ENCODE results near the gene ZMYND8. TPM values are rescaled to one million over a fixed set of nuclear protein-coding genes. Genes with fewer than 3 reads are reported as not detected.

ZMYND8 gene
- total RNA-seq, 1 experiment from 2014 or later, result 11.6 TPM

- Histone ChIP-seq H3K9me2 (replicated peaks; ENCODE audit: low read length) (no peaks in the 10 kb centered on the region), H3K9ac (ENCODE audit: low read length) (no peak overlapping the region), H3F3A (ENCODE audit: low read length, unreplicated experiment) (no peaks in the 10 kb centered on the region), H3K4me3 (ENCODE audit: low read length) (peak overlapping the region; percentile 49), H3K9me3 (ENCODE audit: low read length) (no peaks in the 10 kb centered on the region), H3K4me1 (ENCODE audit: insufficient read depth, low read length) (peaks cover 29% of the 10 kb centered on the region), H3K4me2 (ENCODE audit: low read length) (peak overlapping the region; percentile 57), H2AFZ (ENCODE audit: low read length) (peak overlapping the region; percentile 80), H3K36me3 (ENCODE audit: low read depth, low read length) (no peaks in the 10 kb centered on the region), H3K27ac (ENCODE audit: low read length) (no peak overlapping the region), H4K20me1 (ENCODE audit: low read length) (no peaks in the 10 kb centered on the region), H3K79me2 (ENCODE audit: low read length) (no peaks in the 10 kb centered on the region), H3K27me3 (ENCODE audit: low read length) (no peaks in the 10 kb centered on the region)
- no TSS peak for BruUV-seq (replicated peaks)
- DNase-seq (peak; percentile 88), ATAC-seq (peak; percentile 76)
- TF ChIP-seq CTCF (conservative IDR thresholded peaks at IDR 0.05; ENCODE audit: low read depth, low read length) (peak; percentile 99), EZH2phosphoT487 (IDR thresholded peaks at IDR 0.05; ENCODE audit: borderline replicate concordance, low read length) (no peak)
- intact Hi-C loops (cut with micrococcal nuclease), result loop anchor here (1.0 to 5.0 kb wide), 4 partner anchors 77 to 425 kb away; no protein-coding TSS in a partner anchor
- POLR2A ChIA-PET (ENCODE audit: unreplicated experiment), result interaction anchor here (0.7 kb wide), 1 partner anchor 391 kb away, joined by 3 read pairs; no protein-coding TSS in a partner anchor
- CTCF ChIA-PET, result interaction anchor here (0.5 to 1.1 kb wide), 8 partner anchors 9 to 443 kb away, joined by 3 to 12 read pairs (median 5); no protein-coding TSS in a partner anchor
Measured at GRCh38 chr20:47196091-47197081, 160.1 kb downstream of the ZMYND8 start.

- Histone ChIP-seq H3F3A (ENCODE audit: low read length, unreplicated experiment) (no peaks in the 10 kb centered on the region), H3K9me2 (replicated peaks; ENCODE audit: low read length) (no peaks in the 10 kb centered on the region), H3K4me2 (ENCODE audit: low read length) (no peak overlapping the region), H3K9ac (ENCODE audit: low read length) (no peak overlapping the region), H3K4me1 (ENCODE audit: insufficient read depth, low read length) (peaks cover 30% of the 10 kb centered on the region), H3K4me3 (ENCODE audit: low read length) (no peak overlapping the region), H2AFZ (ENCODE audit: low read length) (no peak overlapping the region), H3K36me3 (ENCODE audit: low read depth, low read length) (no peaks in the 10 kb centered on the region), H3K9me3 (ENCODE audit: low read length) (no peaks in the 10 kb centered on the region), H3K27ac (ENCODE audit: low read length) (no peak overlapping the region), H3K27me3 (ENCODE audit: low read length) (no peaks in the 10 kb centered on the region), H3K79me2 (ENCODE audit: low read length) (no peaks in the 10 kb centered on the region), H4K20me1 (ENCODE audit: low read length) (no peaks in the 10 kb centered on the region)
- CTCF ChIA-PET, result no interaction called here
- TF ChIP-seq EZH2 (IDR thresholded peaks at IDR 0.05; ENCODE audit: low read length, unreplicated experiment) (no peak), EZH2phosphoT487 (IDR thresholded peaks at IDR 0.05; ENCODE audit: borderline replicate concordance, low read length) (no peak), CTCF (conservative IDR thresholded peaks at IDR 0.05; ENCODE audit: low read depth, low read length) (no peak)
- intact Hi-C loops (cut with micrococcal nuclease), result loop anchor here (5.0 kb wide), 1 partner anchor 312 kb away; no protein-coding TSS in a partner anchor
- BruUV-seq (replicated peaks), result no TSS peak
- DNase-seq, result no peak
- POLR2A ChIA-PET (ENCODE audit: unreplicated experiment), result no interaction called here
- ATAC-seq, result no peak
Measured at GRCh38 chr20:47195573-47195972, 160.9 kb downstream of the ZMYND8 start.
